22Rv1 (cell line): ENCODE results near the gene C14orf132.

Experiments
- H3K27ac ChIP-seq: fragments of 450-650 bp; 2 replicates; pipeline ENCODE4 v1.5.1; 2017
- CTCF ChIP-seq: fragments of 450-650 bp; IDR thresholded peaks from 2 replicates; pipeline ENCODE4 v1.5.1; 2017; ENCODE audit warnings: mild to moderate bottlenecking
- ZFX ChIP-seq: fragments of 450-650 bp; IDR thresholded peaks from 2 replicates; pipeline ENCODE4 v1.6.1; 2017; ENCODE audit warnings: antibody characterized with exemption, borderline replicate concordance

The C14orf132 gene

DNA sequence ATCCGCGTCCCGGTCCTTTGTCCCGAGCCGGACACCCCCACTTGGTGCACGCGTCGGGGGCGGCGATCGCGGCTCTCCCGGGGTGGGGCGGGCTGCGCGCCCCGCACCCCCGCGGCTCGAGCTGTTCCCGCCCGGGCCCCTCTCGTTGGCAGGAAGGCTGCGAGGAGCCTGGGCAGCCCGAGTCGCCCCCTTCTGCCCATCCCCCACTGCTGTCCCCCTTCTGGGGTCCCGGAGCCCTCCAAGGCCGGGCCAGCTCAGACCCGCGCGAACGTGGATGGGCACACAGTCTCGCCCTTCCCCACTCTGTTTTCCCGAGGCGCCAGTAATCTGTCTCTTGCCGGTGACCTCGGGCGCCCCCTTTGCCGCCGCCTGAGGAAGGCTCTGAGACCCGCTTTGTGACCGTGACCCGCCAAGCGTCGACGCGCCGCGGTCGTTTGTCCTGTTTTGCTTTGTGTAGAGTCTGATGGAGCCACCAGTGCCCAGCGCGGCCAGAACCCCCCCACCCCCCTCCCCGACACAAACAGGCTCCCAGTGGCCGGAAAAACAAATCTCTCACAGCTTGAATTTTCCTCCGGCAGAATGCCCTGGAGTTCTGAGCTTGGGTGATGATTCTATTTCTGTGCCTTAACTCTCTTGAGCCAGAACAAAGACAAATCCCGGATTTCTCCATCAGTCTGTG is 610 bp downstream of the C14orf132 start:
- H3K27ac ChIP-seq, result no peak overlapping the region
- TF ChIP-seq CTCF, result no peak
- no peak for TF ChIP-seq ZFX

DNA sequence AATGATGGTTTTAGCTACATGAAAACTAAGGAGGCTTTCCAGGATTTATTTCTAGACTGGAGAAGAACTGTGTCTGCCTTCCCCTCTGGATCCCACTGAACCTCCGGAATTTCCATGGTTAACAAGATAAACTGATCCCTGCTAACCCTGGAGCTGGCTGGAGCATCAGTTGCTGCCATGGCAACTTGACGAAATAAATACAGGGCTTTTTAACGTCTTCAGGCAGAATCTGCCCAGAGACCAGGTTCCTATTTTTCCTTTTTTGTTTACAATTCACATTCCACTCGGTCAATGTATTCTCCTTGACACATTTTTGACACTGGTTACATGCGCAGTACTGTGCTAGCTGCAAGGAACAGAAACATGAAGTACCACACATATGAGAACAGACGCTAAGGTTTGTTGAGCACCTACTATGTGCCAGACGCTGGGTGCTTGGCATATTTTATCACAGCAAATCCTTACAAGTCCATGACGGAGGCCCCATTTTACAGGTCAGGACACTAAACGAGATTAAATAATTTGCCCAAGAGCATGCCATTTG is 1.7 kb downstream of the C14orf132 start:
- no peak overlapping the region for H3K27ac ChIP-seq
- TF ChIP-seq CTCF, result no peak
- no peak for TF ChIP-seq ZFX

DNA sequence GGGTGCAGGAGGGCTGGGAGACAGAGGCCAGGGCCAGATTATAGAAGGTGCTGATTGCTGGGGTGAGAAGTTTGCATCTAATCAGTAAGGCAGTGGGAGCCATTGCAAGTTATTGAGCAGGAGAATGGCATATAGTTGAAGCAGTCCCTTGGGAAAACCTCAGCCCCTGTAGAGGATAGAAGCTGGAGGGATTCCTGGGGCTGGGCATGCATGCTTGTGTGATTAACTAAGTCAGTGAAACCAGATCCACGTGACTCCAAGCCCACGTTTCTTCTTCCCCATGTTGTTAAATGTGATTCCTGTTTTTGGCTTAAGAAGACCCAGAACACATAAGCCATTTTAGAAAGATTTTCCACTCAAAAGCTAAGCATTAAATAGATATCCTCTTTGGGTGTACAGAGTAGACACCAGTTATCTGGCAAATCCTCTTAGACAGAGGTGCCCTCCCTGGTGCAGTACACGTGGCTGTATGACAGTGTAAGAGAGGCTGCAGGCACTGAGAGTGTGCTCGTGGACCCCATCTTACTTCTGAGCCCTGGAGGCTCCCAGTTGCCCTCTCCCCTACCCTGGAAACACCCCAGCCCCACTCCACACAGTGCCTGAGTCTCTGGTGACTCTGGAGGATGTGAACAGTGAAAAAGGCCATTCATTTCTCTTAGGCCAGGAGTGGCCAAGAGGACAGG is 3.2 kb downstream of the C14orf132 start:
- no peak for TF ChIP-seq ZFX
- no peak for TF ChIP-seq CTCF
- H3K27ac ChIP-seq, result no peak overlapping the region

- no peak overlapping the region for H3K27ac ChIP-seq
- TF ChIP-seq ZFX (no peak), CTCF (no peak)
Measured at GRCh38 chr14:96046630-96047029, 7.5 kb downstream of the C14orf132 start.

DNA sequence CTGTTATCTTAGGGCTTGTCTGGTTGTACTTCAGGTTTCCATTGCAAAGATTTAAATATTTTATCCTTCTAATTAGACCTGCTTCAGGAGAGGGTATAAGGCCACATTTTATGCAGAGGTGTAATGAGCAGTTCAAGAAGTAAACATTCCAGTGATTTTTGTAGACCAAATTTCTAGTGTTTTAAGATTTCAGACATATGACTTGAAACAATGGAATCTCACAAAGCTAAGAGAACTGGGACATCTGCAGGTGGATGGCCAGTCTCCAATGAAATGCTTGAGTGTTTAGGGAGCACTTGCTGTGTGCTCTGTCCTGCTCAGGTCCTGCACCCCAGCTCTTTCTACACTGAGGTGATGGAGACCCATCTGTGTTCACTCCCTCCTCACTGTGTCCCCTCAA is 7.9 kb downstream of the C14orf132 start:
- TF ChIP-seq ZFX, result no peak
- no peak for TF ChIP-seq CTCF
- no peak overlapping the region for H3K27ac ChIP-seq

DNA sequence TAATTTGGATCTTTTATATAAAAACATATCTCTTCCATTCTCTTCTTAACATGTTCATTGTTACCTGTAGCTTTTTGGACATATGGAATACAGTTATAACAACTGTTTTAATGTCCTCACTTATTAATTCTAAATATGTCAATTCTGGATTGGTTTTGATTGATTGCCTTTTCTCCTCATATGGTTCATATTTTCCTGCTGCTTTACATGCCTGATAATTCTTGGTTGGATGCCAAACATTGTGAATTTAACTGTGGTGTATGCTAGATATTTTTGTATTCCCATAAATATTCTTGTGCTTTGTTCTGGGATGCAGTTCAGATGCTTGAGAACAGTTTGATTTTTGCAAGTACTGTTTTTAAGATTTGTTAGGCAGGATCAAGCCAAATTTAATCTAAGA is 10.8 kb downstream of the C14orf132 start:
- TF ChIP-seq ZFX (no peak), CTCF (no peak)
- no peak overlapping the region for H3K27ac ChIP-seq

DNA sequence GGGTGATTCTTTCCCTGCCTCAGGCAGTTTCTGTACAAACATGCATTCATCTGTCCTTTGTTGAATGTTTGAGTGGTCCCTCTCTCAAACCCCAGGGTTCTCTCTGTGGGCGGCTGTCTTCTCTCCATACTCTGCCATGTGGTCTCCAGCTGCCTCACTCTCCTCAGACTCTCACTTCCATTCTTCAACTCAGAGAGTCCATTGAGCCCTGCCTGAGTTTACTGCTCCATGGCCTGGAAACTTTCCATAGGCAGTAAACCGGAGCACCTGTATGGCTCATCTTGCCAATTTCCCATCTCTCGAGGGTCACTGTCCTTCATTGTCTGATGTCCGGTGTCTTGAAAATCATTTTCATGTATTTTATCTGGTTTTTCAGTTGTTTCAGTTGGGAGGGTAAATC is 11.3 kb downstream of the C14orf132 start:
- no peak overlapping the region for H3K27ac ChIP-seq
- TF ChIP-seq CTCF, result no peak
- no peak for TF ChIP-seq ZFX
